Fibroblast of pulmonary artery (primary cell): ENCODE measurements around the gene ZBTB33.

Experiments
- DNase-seq: peaks from one replicate; pipeline ENCODE4 v3.0.0-alpha.2; 2010; ENCODE audit warnings: low read depth
- H3K4me3 ChIP-seq: replicated peaks from 2 replicates; pipeline ENCODE4 v1.5.1; 2011; ENCODE audit warnings: low read depth, mild to moderate bottlenecking, control low read depth, low read length, moderate library complexity
- CTCF ChIP-seq: IDR thresholded peaks from 2 replicates; pipeline ENCODE4 v1.5.1; 2011; ENCODE audit warnings: mild to moderate bottlenecking, control low read depth, low read length, inconsistent platforms; ENCODE audit errors: missing control alignments

Gene ZBTB33

GRCh38 chrX:120262859-120263708 lies 12.5 kb downstream of the ZBTB33 start:
- DNase-seq, result no peak
- no peak for TF ChIP-seq CTCF
- no peak overlapping the region for H3K4me3 ChIP-seq

- no peak for TF ChIP-seq CTCF
- no peak for DNase-seq
- H3K4me3 ChIP-seq, result no peak overlapping the region
Observed at GRCh38 chrX:120264341-120264740, 13.7 kb downstream of the ZBTB33 start.

GRCh38 chrX:120269373-120270035 lies 18.9 kb downstream of the ZBTB33 start:
- peak; percentile 13 for DNase-seq
- H3K4me3 ChIP-seq, result no peak overlapping the region
- TF ChIP-seq CTCF, result no peak

GRCh38 chrX:120270567-120270966 lies 20.0 kb downstream of the ZBTB33 start:
- TF ChIP-seq CTCF, result no peak
- DNase-seq, result no peak
- no peak overlapping the region for H3K4me3 ChIP-seq

- no peak for DNase-seq
- no peak overlapping the region for H3K4me3 ChIP-seq
- TF ChIP-seq CTCF, result no peak
Observed at GRCh38 chrX:120271218-120271617, 20.6 kb downstream of the ZBTB33 start.

- H3K4me3 ChIP-seq, result no peak overlapping the region
- DNase-seq, result no peak
- TF ChIP-seq CTCF, result no peak
Observed at GRCh38 chrX:120274145-120274544, 23.5 kb downstream of the ZBTB33 start.
